ENCODE measurements around the gene ALX4. TPM values are rescaled to one million over a fixed set of nuclear protein-coding genes. Genes with fewer than 3 reads are reported as not detected.

Gene ALX4
- total RNA-seq, 4 donors from 2014 or later = 0.10 to 0.11 TPM; not detected in 2

DNA sequence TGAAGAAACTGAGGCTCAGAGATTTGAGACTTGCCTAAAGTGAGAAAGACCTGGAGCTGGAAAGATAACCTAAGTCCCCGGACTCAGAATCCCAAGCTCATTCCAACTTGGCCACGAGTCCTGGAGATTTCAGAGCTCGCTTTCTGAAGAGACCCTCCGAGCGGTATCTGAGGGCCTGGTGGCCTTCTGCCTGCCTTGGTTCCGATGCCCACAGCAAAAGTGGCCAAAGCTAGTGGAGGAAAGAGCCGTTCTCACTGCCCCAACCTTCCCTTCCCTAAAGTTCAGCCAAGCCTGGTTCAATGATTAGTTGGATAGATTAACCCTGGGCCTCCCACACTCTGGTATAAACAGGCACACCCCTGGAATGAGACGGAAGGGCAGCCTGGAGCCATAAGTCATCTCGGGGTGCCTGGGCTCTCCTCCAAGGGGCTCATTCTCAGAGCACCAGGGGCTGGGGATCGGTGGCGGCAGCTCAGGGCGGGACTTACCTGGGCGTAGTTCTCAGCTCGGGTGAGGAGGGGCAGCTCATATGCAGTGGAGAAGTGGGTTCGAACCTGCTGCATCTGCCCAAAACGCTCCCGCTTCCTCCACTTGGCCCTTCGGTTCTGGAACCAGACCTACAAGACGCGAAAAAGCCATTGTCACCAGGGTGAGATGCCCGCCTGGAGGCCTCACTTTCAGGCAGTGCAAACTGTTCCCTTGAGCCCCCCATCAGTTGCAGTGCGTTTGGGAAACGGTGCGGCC is 42.8 kb downstream of the ALX4 start:
- DNase-seq = no peak
- WGBS, 2 donors = 94% methylated on average over 22 to 24 of the region's 24 CpGs
- no peaks in the 10 kb centered on the region for H3K4me1 ChIP-seq
- H3K4me3 ChIP-seq (replicated peaks in 1 of 3) = no peak overlapping the region
- intact Hi-C loops (cut with DNase I) = no loop called here
- no peaks in the 10 kb centered on the region for H3K27me3 ChIP-seq
- H3K9me3 ChIP-seq = no peaks in the 10 kb centered on the region
- no peak overlapping the region for H3K27ac ChIP-seq
- TF ChIP-seq POLR2A (IDR thresholded peaks at IDR 0.05) = no peak
- no peak for TF ChIP-seq CTCF (IDR thresholded peaks at IDR 0.05)
- H3K36me3 ChIP-seq = no peaks in the 10 kb centered on the region

- 74 to 77% methylated on average over 7 to 8 of the region's 9 CpGs for WGBS, 2 donors
- no peak for DNase-seq
- H3K4me1 ChIP-seq = no peaks in the 10 kb centered on the region
- no peaks in the 10 kb centered on the region for H3K27me3 ChIP-seq
- TF ChIP-seq POLR2A (IDR thresholded peaks at IDR 0.05) = no peak
- no peak for TF ChIP-seq CTCF (IDR thresholded peaks at IDR 0.05)
- H3K27ac ChIP-seq = no peak overlapping the region
- intact Hi-C loops (cut with DNase I) = no loop called here
- H3K9me3 ChIP-seq = no peaks in the 10 kb centered on the region
- H3K4me3 ChIP-seq (replicated peaks in 1 of 3) = no peak overlapping the region
- H3K36me3 ChIP-seq = no peaks in the 10 kb centered on the region
These were observed 43.7 kb downstream of the ALX4 start for GRCh38 chr11:44266056-44266780.

DNA sequence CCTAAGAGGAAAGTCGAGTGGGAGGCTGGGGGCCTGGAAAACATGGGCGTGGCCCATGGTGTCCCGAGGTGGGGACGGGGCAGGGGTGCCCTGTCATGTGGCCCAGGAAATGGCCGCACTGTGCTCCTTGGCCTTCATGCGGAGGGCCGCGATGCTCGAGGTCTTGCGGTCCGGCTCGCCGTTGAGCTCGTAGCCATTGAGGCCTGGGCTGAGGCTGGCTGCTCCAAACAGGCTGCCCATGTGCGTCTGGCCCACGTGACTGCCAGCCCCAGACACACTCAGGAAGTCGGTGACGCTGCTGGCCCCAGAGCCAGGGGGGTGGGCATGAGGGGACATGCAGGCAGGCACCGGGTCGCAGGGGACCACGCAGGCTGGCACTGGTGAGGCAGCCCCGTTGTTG is 45.2 kb downstream of the ALX4 start:
- Histone ChIP-seq H3K4me1 (no peaks in the 10 kb centered on the region), H3K4me3 (replicated peaks in 1 of 3) (no peak overlapping the region), H3K36me3 (no peaks in the 10 kb centered on the region), H3K27me3 (no peaks in the 10 kb centered on the region), H3K9me3 (no peaks in the 10 kb centered on the region), H3K27ac (no peak overlapping the region)
- 74 to 93% methylated on average over 8 to 11 of the region's 22 CpGs for WGBS, 2 donors
- no peak for DNase-seq
- intact Hi-C loops (cut with DNase I) = no loop called here
- TF ChIP-seq POLR2A (IDR thresholded peaks at IDR 0.05) (no peak), CTCF (IDR thresholded peaks at IDR 0.05) (no peak)

GRCh38 chr11:44264438-44264749 is 45.5 kb downstream of the ALX4 start:
- no peak for DNase-seq
- TF ChIP-seq CTCF (IDR thresholded peaks at IDR 0.05) = no peak
- TF ChIP-seq POLR2A (IDR thresholded peaks at IDR 0.05) = no peak
- intact Hi-C loops (cut with DNase I) = no loop called here
- no peaks in the 10 kb centered on the region for H3K27me3 ChIP-seq
- H3K36me3 ChIP-seq = no peaks in the 10 kb centered on the region
- no peak overlapping the region for H3K27ac ChIP-seq
- 90 to 92% methylated on average over 8 of the region's 8 CpGs for whole genome bisulfite sequencing, 2 donors
- H3K9me3 ChIP-seq = no peaks in the 10 kb centered on the region
- no peaks in the 10 kb centered on the region for H3K4me1 ChIP-seq
- H3K4me3 ChIP-seq (replicated peaks in 1 of 3) = no peak overlapping the region

DNA sequence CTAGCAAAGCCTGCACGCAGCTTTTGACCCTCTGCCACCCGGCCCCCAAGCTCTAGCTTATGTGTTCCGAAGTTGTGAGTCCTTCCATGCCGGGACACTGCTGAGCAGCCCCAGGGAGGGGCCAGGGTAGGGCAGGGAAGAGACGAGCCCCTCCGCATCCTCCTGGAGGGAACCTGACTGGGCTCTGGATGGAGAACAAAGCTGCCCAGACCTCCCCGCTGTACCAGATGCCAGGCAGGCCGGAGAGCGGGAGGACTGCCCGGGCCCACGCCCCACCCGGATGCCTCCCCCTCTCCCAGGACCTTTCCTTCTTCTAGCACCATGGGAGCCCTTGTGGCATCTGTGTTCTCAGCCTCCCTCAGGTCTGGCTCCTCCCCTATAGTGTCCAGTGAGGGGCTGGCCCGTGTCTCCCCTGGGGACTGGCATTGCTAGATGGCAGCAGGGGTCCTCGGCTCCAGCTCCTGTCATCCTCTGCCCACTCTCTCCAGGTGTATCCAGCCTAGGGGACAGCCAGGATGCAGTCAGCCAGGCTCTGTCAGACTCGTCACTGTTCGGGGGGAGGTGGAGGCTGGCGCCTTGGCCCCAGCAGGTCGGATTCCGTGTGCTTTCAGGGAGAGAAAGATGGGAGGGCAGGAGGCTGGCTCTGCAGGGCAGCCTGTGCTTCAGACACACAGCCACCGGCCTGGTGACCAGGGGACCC is 46.1 kb downstream of the ALX4 start:
- no peak for TF ChIP-seq POLR2A (IDR thresholded peaks at IDR 0.05)
- no peak for TF ChIP-seq CTCF (IDR thresholded peaks at IDR 0.05)

More for the DNA sequence above, 46.1 kb downstream of the ALX4 start:
- H3K27me3 ChIP-seq = no peaks in the 10 kb centered on the region
- H3K27ac ChIP-seq = no peak overlapping the region
- no peaks in the 10 kb centered on the region for H3K36me3 ChIP-seq
- no peak overlapping the region for H3K4me3 ChIP-seq (replicated peaks in 1 of 3)
- intact Hi-C loops (cut with DNase I) = no loop called here
- H3K9me3 ChIP-seq = no peaks in the 10 kb centered on the region
- 73 to 88% methylated on average over 14 to 17 of the region's 20 CpGs for WGBS, 2 donors
- H3K4me1 ChIP-seq = no peaks in the 10 kb centered on the region
- DNase-seq = no peak
